Fibroblast of pulmonary artery (primary cell): ENCODE data around the gene TMEM44.

Source experiments
- DNase-seq: peaks from one replicate; pipeline ENCODE4 v3.0.0-alpha.2; 2010; ENCODE audit warnings: low read depth
- H3K4me3 ChIP-seq: replicated peaks from 2 replicates; pipeline ENCODE4 v1.5.1; 2011; ENCODE audit warnings: low read depth, mild to moderate bottlenecking, control low read depth, low read length, moderate library complexity
- TF ChIP-seq, protein P1 (sequence below): IDR thresholded peaks from 2 replicates; pipeline ENCODE4 v1.5.1; 2011; ENCODE audit warnings: mild to moderate bottlenecking, control low read depth, low read length, inconsistent platforms; ENCODE audit errors: missing control alignments

TMEM44 gene

DNA sequence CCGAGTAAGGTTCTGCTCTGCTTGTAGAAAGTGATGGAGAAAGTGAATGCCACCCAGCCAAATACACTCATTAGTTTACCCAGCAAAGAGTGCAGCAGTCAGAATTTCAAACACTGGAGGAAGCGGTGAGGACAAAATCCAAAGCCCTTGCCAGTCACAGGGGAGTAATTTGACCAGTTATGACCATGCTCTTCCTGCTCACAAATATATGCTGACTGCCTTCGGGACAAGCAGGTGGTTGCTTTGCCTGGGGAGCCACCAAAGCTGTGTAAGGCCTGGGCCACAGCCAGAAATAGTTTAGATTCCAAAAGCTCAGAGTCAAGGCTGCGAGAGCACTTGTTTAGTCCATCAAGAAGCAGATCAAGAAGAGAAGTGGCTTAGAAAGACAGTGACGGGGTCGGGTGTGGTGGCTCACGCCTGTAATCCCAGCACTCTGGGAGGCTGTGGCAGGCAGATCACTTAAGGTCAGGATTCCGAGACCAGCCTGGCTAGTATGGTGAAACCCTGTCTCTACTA, 95.4 kb downstream of the TMEM44 start:
- TF ChIP-seq, protein P1, sequence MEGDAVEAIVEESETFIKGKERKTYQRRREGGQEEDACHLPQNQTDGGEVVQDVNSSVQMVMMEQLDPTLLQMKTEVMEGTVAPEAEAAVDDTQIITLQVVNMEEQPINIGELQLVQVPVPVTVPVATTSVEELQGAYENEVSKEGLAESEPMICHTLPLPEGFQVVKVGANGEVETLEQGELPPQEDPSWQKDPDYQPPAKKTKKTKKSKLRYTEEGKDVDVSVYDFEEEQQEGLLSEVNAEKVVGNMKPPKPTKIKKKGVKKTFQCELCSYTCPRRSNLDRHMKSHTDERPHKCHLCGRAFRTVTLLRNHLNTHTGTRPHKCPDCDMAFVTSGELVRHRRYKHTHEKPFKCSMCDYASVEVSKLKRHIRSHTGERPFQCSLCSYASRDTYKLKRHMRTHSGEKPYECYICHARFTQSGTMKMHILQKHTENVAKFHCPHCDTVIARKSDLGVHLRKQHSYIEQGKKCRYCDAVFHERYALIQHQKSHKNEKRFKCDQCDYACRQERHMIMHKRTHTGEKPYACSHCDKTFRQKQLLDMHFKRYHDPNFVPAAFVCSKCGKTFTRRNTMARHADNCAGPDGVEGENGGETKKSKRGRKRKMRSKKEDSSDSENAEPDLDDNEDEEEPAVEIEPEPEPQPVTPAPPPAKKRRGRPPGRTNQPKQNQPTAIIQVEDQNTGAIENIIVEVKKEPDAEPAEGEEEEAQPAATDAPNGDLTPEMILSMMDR = no peak
- no peak overlapping the region for H3K4me3 ChIP-seq
- peak; percentile 77 for DNase-seq
